ENCODE data around the gene TBX19. TPM values are rescaled to one million over a fixed set of nuclear protein-coding genes. Genes with fewer than 3 reads are reported as not detected.
A peak's percentile ranks its signal among the peaks of the same experiment; 100 is the strongest.

Gene TBX19
- polyA plus RNA-seq, 2 of the 4 experiments (the other 2 are of a cell fraction): 0.98 to 1.7 TPM

- no peak for DNase-seq (ENCODE audit: low read depth in 1 of 2, low spot score in 1 of 2)
- Histone ChIP-seq H3K4me2 (peak overlapping the region; percentile 16; the same call in 1 of the 3 replicates), H3K4me3 (no peak overlapping the region), H3K4me1 (peaks cover 48% of the 10 kb centered on the region), H3K27ac (no peak overlapping the region), H3K9me3 (no peaks in the 10 kb centered on the region)
- FAIRE-seq: no peak
- ChIA-PET POLR2A (interaction anchor here (1.0 to 1.9 kb wide), 2 partner anchors 10 to 57 kb away, joined by 3 to 16 read pairs; partner anchors contain the start of genes SFT2D2 and TIPRL), CTCF (interaction anchor here (0.6 to 4.0 kb wide), 24 partner anchors 8 to 814 kb away, joined by 3 to 17 read pairs (median 4); partner anchors contain the start of gene SFT2D2)
- ATAC-seq: peak in 1 of 2 experiments; percentile 18; a peak in 3 of 6 replicates
- TF ChIP-seq CHD2 (IDR thresholded peaks at IDR 0.05; ENCODE audit: low read length, partially characterized antibody) (no peak), HES2 (IDR thresholded peaks at IDR 0.05) (no peak), MAZ (IDR thresholded peaks at IDR 0.05; ENCODE audit: borderline replicate concordance, low read depth, low read length) (no peak), BCL3 (IDR thresholded peaks at IDR 0.05) (no peak), RFX5 (IDR thresholded peaks at IDR 0.05) (no peak), HEYL (CRISPR knock-in tag; IDR thresholded peaks at IDR 0.05) (no peak), BHLHE40 (IDR thresholded peaks at IDR 0.05; ENCODE audit: low read depth, low read length) (no peak)
Measured at GRCh38 chr1:168235548-168235885, 45.2 kb upstream of the TBX19 start.

- CTCF ChIA-PET: interaction anchor here (0.6 to 4.0 kb wide), 21 partner anchors 8 to 814 kb away, joined by 3 to 17 read pairs (median 4); partner anchors contain the start of gene SFT2D2
- H3K4me3 ChIP-seq: no peak overlapping the region
- no peak for TF ChIP-seq BHLHE40 (IDR thresholded peaks at IDR 0.05; ENCODE audit: low read depth, low read length)
- DNase-seq (ENCODE audit: low read depth in 1 of 2, low spot score in 1 of 2) (no peak), ATAC-seq (no peak), FAIRE-seq (no peak)
- WGBS (ENCODE audit: missing lambda C conversion rate): 76% methylated on average over 3 of the region's 3 CpGs
- H3K4me2 ChIP-seq: no peak overlapping the region
- H3K9me3 ChIP-seq: no peaks in the 10 kb centered on the region
- POLR2A ChIA-PET: interaction anchor here (1.0 to 1.9 kb wide), 2 partner anchors 10 to 57 kb away, joined by 3 to 16 read pairs; partner anchors contain the start of genes SFT2D2 and TIPRL
- peaks cover 44% of the 10 kb centered on the region for H3K4me1 ChIP-seq
- no peak overlapping the region for H3K27ac ChIP-seq
Measured at GRCh38 chr1:168235937-168236336, 44.7 kb upstream of the TBX19 start.

- Histone ChIP-seq H3K4me1 (peaks cover 38% of the 10 kb centered on the region), H3K27ac (no peak overlapping the region), H3K4me2 (no peak overlapping the region), H3K9me3 (no peaks in the 10 kb centered on the region), H3K4me3 (no peak overlapping the region)
- POLR2A ChIA-PET: interaction anchor here (0.6 kb wide), 1 partner anchor 9 kb away, joined by 5 read pairs; no protein-coding TSS in a partner anchor
- FAIRE-seq (no peak), DNase-seq (ENCODE audit: low read depth in 1 of 2, low spot score in 1 of 2) (no peak), ATAC-seq (no peak)
- TF ChIP-seq E2F6 (IDR thresholded peaks at IDR 0.05; ENCODE audit: borderline replicate concordance, low read depth): no peak
- no peak for TF ChIP-seq CHD2 (IDR thresholded peaks at IDR 0.05; ENCODE audit: low read length, partially characterized antibody)
- TF ChIP-seq RAD21 (conservative IDR thresholded peaks at IDR 0.05 in 1 of 2, IDR thresholded peaks at IDR 0.05 in 1 of 2): peak in 1 of 2 experiments; percentile 24; a peak in 1 of 5 replicates
- TF ChIP-seq TFCP2L1 (CRISPR knock-in tag; IDR thresholded peaks at IDR 0.05): no peak
- CTCF ChIA-PET: interaction anchor here (2.2 to 2.7 kb wide), 2 partner anchors 10 to 12 kb away, joined by 6 to 10 read pairs; partner anchors contain the start of gene SFT2D2
- 85% methylated on average over 7 of the region's 7 CpGs for whole genome bisulfite sequencing (ENCODE audit: missing lambda C conversion rate)
Measured at GRCh38 chr1:168236836-168237611, 43.7 kb upstream of the TBX19 start.

GRCh38 chr1:168243198-168243597, 37.5 kb upstream of the TBX19 start:
- DNase-seq (ENCODE audit: low read depth in 1 of 2, low spot score in 1 of 2) (no peak), FAIRE-seq (no peak), ATAC-seq (peak; percentile 13 to 57; a peak in 3 of 6 replicates)
- POLR2A ChIA-PET: no interaction called here
- Histone ChIP-seq H3K4me3 (no peak overlapping the region), H3K9me3 (no peaks in the 10 kb centered on the region), H3K4me1 (peaks cover 26% of the 10 kb centered on the region), H3K27ac (peak overlapping the region; percentile 63 to 81), H3K4me2 (peak overlapping the region; percentile 62)
- CTCF ChIA-PET: interaction anchor here (2.4 kb wide), 1 partner anchor 8 kb away, joined by 12 read pairs; no protein-coding TSS in a partner anchor
- 45% methylated on average over 2 of the region's 2 CpGs for WGBS (ENCODE audit: missing lambda C conversion rate)
- no peak for TF ChIP-seq HMGXB4 (CRISPR knock-in tag; IDR thresholded peaks at IDR 0.05; ENCODE audit: borderline replicate concordance)
- no peak for TF ChIP-seq RCOR1 (IDR thresholded peaks at IDR 0.05; ENCODE audit: low read depth, low read length)
- no peak for TF ChIP-seq ZNF302 (CRISPR knock-in tag; IDR thresholded peaks at IDR 0.05)
- no peak for TF ChIP-seq EP300 (IDR thresholded peaks at IDR 0.05)
- TF ChIP-seq POLR2A (IDR thresholded peaks at IDR 0.05; ENCODE audit: low read length): no peak
- no peak for TF ChIP-seq MAFK (IDR thresholded peaks at IDR 0.05; ENCODE audit: partially characterized antibody)
- TF ChIP-seq NR3C1 (IDR thresholded peaks at IDR 0.05): no peak
- TF ChIP-seq NFE2L2 (conservative IDR thresholded peaks at IDR 0.05; ENCODE audit: low read length): no peak
- no peak for TF ChIP-seq KDM1A (IDR thresholded peaks at IDR 0.05; ENCODE audit: low read depth)
- TF ChIP-seq JUN (IDR thresholded peaks at IDR 0.05): no peak
- no peak for TF ChIP-seq SREBF2 (IDR thresholded peaks at IDR 0.05)
- no peak for TF ChIP-seq HDAC2 (IDR thresholded peaks at IDR 0.05)
- TF ChIP-seq RARB (CRISPR knock-in tag; IDR thresholded peaks at IDR 0.05): no peak
- no peak for TF ChIP-seq HOXA7 (CRISPR knock-in tag; IDR thresholded peaks at IDR 0.05)
- TF ChIP-seq PHF8 (IDR thresholded peaks at IDR 0.05; ENCODE audit: borderline replicate concordance, low read depth): no peak
